ENCODE results near the gene SLC25A15.

DNA sequence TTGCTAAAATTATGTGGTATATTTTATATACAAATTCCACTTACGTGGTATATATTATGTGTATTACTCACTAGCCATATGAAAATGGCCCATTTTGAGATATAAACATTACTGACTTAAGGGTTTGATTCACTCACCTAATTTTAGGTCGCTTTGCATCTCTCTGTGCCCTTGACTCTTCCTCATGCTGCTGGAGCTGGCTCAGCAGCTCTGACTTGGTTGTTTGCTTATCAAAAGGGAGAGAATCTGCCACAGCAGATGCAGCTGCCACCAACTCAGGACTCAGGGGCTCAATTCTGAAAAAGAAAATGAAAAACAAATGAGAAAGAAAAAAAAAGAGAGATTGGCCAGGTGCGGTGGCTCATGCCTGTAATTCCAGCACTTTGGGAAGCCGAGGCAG, 30.6 kb upstream of the SLC25A15 start:
- TF ChIP-seq, protein P1, sequence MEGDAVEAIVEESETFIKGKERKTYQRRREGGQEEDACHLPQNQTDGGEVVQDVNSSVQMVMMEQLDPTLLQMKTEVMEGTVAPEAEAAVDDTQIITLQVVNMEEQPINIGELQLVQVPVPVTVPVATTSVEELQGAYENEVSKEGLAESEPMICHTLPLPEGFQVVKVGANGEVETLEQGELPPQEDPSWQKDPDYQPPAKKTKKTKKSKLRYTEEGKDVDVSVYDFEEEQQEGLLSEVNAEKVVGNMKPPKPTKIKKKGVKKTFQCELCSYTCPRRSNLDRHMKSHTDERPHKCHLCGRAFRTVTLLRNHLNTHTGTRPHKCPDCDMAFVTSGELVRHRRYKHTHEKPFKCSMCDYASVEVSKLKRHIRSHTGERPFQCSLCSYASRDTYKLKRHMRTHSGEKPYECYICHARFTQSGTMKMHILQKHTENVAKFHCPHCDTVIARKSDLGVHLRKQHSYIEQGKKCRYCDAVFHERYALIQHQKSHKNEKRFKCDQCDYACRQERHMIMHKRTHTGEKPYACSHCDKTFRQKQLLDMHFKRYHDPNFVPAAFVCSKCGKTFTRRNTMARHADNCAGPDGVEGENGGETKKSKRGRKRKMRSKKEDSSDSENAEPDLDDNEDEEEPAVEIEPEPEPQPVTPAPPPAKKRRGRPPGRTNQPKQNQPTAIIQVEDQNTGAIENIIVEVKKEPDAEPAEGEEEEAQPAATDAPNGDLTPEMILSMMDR (IDR thresholded peaks at IDR 0.05), result no peak
- TF ChIP-seq POLR2A (IDR thresholded peaks at IDR 0.05), result no peak

All from Peyer's patch (tissue), 4 donors.